Prostate gland (tissue), 2 donors: ENCODE data around the gene KHDC3L.

Experiments
- CTCF ChIP-seq, 4 experiments: fragments of 200-600 bp in 2 of 4; fragments of 450-650 bp in 2 of 4; sonication (generic) in 2 of 4; IDR thresholded peaks; 1 replicate in 3 of 4; 2 replicates in 1 of 4; pipeline ENCODE4 v1.5.1; 2016 to 2019; ENCODE audit warnings: antibody characterized with exemption in 4 of 4, mild to moderate bottlenecking in 2 of 4, moderate library complexity in 2 of 4
- POLR2A ChIP-seq: fragments of 450-650 bp; IDR thresholded peaks from one replicate; pipeline ENCODE4 v1.6.1; 2016; ENCODE audit warnings: antibody characterized with exemption, mild to moderate bottlenecking
- POLR2AphosphoS5 ChIP-seq: sonication (generic); formaldehyde crosslinking; IDR thresholded peaks from one replicate; pipeline ENCODE4 v1.6.1; 2017; ENCODE audit warnings: antibody characterized with exemption

DNA sequence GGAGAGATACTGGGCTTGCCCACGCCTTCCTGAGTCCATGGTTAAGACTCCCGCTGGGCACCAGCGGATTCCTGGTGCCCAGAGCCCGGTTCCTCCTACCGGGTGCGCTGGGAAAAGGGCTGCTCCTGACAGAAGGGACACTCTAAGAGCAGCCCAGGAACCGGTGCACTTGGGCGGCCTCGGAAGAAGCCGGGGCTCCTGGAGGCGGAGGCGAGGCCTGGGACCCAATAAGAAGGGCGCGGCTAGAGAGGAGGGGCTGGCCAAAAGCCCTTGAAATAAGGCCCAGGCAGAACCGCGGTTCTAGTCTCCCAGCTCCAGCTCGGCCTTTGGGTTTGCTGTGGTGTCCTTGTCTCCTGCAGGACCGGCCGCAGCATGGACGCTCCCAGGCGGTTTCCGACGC lies at the start of gene KHDC3L:
- TF ChIP-seq POLR2AphosphoS5 (no peak), CTCF (IDR thresholded peaks at IDR 0.05) (no peak), POLR2A (no peak)
